Astrocyte (in vitro differentiated cells and primary cell): ENCODE results near the gene TSPAN17. TPM values are rescaled to one million over a fixed set of nuclear protein-coding genes. Genes with fewer than 3 reads are reported as not detected.

Experiments
- DNase-seq: peaks from one replicate; pipeline ENCODE4 v3.0.0-alpha.2; 2010; ENCODE audit warnings: low read depth
- FAIRE-seq: peaks from 2 replicates; lab custom pipeline; 2011; peaks lifted over from hg19 to GRCh38; lab: Jason Lieb, UNC
- H2AFZ ChIP-seq: 2 replicates; pipeline ENCODE4 v1.6.0; 2012; ENCODE audit warnings: low read depth, low read length, inconsistent platforms
- H3K27ac ChIP-seq: 2 replicates; pipeline ENCODE4 v1.5.1; 2011; ENCODE audit warnings: low read depth, low read length, inconsistent platforms
- H3K27me3 ChIP-seq: 2 replicates; pipeline ENCODE4 v1.6.0; 2011; ENCODE audit warnings: low read length, inconsistent platforms; ENCODE audit not compliant: insufficient read depth
- H3K36me3 ChIP-seq: 2 replicates; pipeline ENCODE4 v1.5.1; 2011; ENCODE audit warnings: low read length, inconsistent platforms; ENCODE audit not compliant: insufficient read depth
- H3K4me1 ChIP-seq: 2 replicates; pipeline ENCODE4 v1.5.1; 2011; ENCODE audit warnings: low read length, inconsistent platforms; ENCODE audit not compliant: insufficient read depth
- H3K4me2 ChIP-seq: 2 replicates; pipeline ENCODE4 v1.6.0; 2012; ENCODE audit warnings: low read length, inconsistent platforms
- H3K4me3 ChIP-seq: 2 replicates; pipeline ENCODE4 v1.5.1; 2011; ENCODE audit warnings: low read depth, mild to moderate bottlenecking, low read length, inconsistent platforms; ENCODE audit not compliant: insufficient read depth
- H3K79me2 ChIP-seq: 2 replicates; pipeline ENCODE4 v1.6.0; 2012; ENCODE audit warnings: mild to moderate bottlenecking, low read length, inconsistent platforms; ENCODE audit not compliant: insufficient read depth
- H3K9ac ChIP-seq: 2 replicates; pipeline ENCODE4 v1.6.0; 2012; ENCODE audit warnings: mild to moderate bottlenecking, low read length, inconsistent platforms
- H3K9me3 ChIP-seq: 2 replicates; pipeline ENCODE4 v1.5.1; 2012; ENCODE audit warnings: low read depth, mild to moderate bottlenecking, low read length, inconsistent platforms; ENCODE audit not compliant: insufficient read depth
- H4K20me1 ChIP-seq: 2 replicates; pipeline ENCODE4 v1.6.0; 2012; ENCODE audit warnings: low read length, inconsistent platforms; ENCODE audit not compliant: insufficient read depth
- H3K27ac Mint-ChIP-seq: one replicate; pipeline ENCODE4 v1.8.0; 2021; ENCODE audit warnings: mild to moderate bottlenecking, mixed read lengths; ENCODE audit not compliant: unreplicated experiment
- H3K27me3 Mint-ChIP-seq: one replicate; pipeline ENCODE4 v1.8.0; 2021; ENCODE audit warnings: low read depth, mixed read lengths; ENCODE audit not compliant: unreplicated experiment
- H3K36me3 Mint-ChIP-seq: one replicate; pipeline ENCODE4 v1.8.0; 2021; ENCODE audit warnings: low read depth, mixed read lengths; ENCODE audit not compliant: unreplicated experiment
- H3K4me1 Mint-ChIP-seq: one replicate; pipeline ENCODE4 v1.8.0; 2021; ENCODE audit warnings: low read depth, mixed read lengths; ENCODE audit not compliant: unreplicated experiment
- H3K4me3 Mint-ChIP-seq: one replicate; pipeline ENCODE4 v1.8.0; 2021; ENCODE audit warnings: mild to moderate bottlenecking, moderate library complexity, mixed read lengths; ENCODE audit not compliant: unreplicated experiment
- H3K9me3 Mint-ChIP-seq: one replicate; pipeline ENCODE4 v1.8.0; 2021; ENCODE audit warnings: mild to moderate bottlenecking, mixed read lengths; ENCODE audit not compliant: unreplicated experiment
- CTCF ChIP-seq: IDR thresholded peaks from 2 replicates; pipeline ENCODE4 v1.5.1; 2011; ENCODE audit warnings: low read depth, mild to moderate bottlenecking, inconsistent platforms, low read length, moderate library complexity; ENCODE audit not compliant: insufficient read depth
- EZH2 ChIP-seq: IDR thresholded peaks from 2 replicates; pipeline ENCODE4 v1.6.1; 2012; ENCODE audit warnings: mild to moderate bottlenecking, low read length, inconsistent platforms; ENCODE audit not compliant: insufficient read depth
- total RNA-seq: library from RNA; stranded (reverse); gene quantifications from 2 replicates; pipeline ENCODE4 v1.2.1, GENCODE V29; 2021

The TSPAN17 gene
- total RNA-seq, 1 donor from 2014 or later, result 56.5 TPM

GRCh38 chr5:176677209-176677939, 30.1 kb downstream of the TSPAN17 start:
- no peak for TF ChIP-seq EZH2
- H3K36me3 Mint-ChIP-seq, result peaks cover 1% of the 10 kb centered on the region
- peaks cover 4% of the 10 kb centered on the region for H3K9me3 Mint-ChIP-seq

GRCh38 chr5:176678584-176678983, 31.3 kb downstream of the TSPAN17 start:
- no peak for TF ChIP-seq EZH2
- TF ChIP-seq CTCF, result no peak
- H3K27ac Mint-ChIP-seq, result no peak overlapping the region
- Histone ChIP-seq H4K20me1 (no peaks in the 10 kb centered on the region), H3K79me2 (no peaks in the 10 kb centered on the region), H3K9ac (no peak overlapping the region), H3K36me3 (no peaks in the 10 kb centered on the region), H3K9me3 (no peaks in the 10 kb centered on the region), H3K4me1 (peaks cover 2% of the 10 kb centered on the region), H2AFZ (no peak overlapping the region), H3K27ac (no peak overlapping the region), H3K4me2 (no peak overlapping the region), H3K27me3 (peaks cover 48% of the 10 kb centered on the region), H3K4me3 (no peak overlapping the region)
- DNase-seq, result no peak
- peaks cover 4% of the 10 kb centered on the region for H3K9me3 Mint-ChIP-seq
- no peaks in the 10 kb centered on the region for H3K4me1 Mint-ChIP-seq
- no peak overlapping the region for H3K4me3 Mint-ChIP-seq
- FAIRE-seq, result no peak
- peaks cover 40% of the 10 kb centered on the region for H3K27me3 Mint-ChIP-seq
- peaks cover 1% of the 10 kb centered on the region for H3K36me3 Mint-ChIP-seq

More at GRCh38 chr5:176677209-176677939, 30.1 kb downstream of the TSPAN17 start:
- H3K4me1 ChIP-seq, result peaks cover 2% of the 10 kb centered on the region
- peak overlapping the region; percentile 46 for H3K4me3 Mint-ChIP-seq
- DNase-seq (no peak), FAIRE-seq (no peak)
- H3K4me1 Mint-ChIP-seq, result no peaks in the 10 kb centered on the region
- H4K20me1 ChIP-seq, result no peaks in the 10 kb centered on the region
- no peaks in the 10 kb centered on the region for H3K36me3 ChIP-seq
- no peaks in the 10 kb centered on the region for H3K79me2 ChIP-seq
- H3K4me2 ChIP-seq, result no peak overlapping the region
- no peak overlapping the region for H3K27ac ChIP-seq
- no peak overlapping the region for H3K9ac ChIP-seq
- no peak overlapping the region for H3K27ac Mint-ChIP-seq
- peaks cover 38% of the 10 kb centered on the region for H3K27me3 ChIP-seq
- peaks cover 39% of the 10 kb centered on the region for H3K27me3 Mint-ChIP-seq
- no peaks in the 10 kb centered on the region for H3K9me3 ChIP-seq
- H2AFZ ChIP-seq, result no peak overlapping the region
- no peak overlapping the region for H3K4me3 ChIP-seq

GRCh38 chr5:176679365-176680225, 32.3 kb downstream of the TSPAN17 start:
- FAIRE-seq, result no peak
- no peak for DNase-seq
- H4K20me1 ChIP-seq, result no peaks in the 10 kb centered on the region
- H2AFZ ChIP-seq, result peak overlapping the region; percentile 10
- H3K4me3 ChIP-seq, result no peak overlapping the region
- no peaks in the 10 kb centered on the region for H3K79me2 ChIP-seq
- no peaks in the 10 kb centered on the region for H3K9me3 ChIP-seq
- Mint-ChIP-seq H3K4me1 (no peaks in the 10 kb centered on the region), H3K27ac (no peak overlapping the region), H3K4me3 (no peak overlapping the region), H3K9me3 (peaks cover 6% of the 10 kb centered on the region), H3K27me3 (peaks cover 45% of the 10 kb centered on the region), H3K36me3 (peaks cover 1% of the 10 kb centered on the region)
- H3K4me1 ChIP-seq, result peaks cover 2% of the 10 kb centered on the region
- no peak overlapping the region for H3K9ac ChIP-seq
- H3K27me3 ChIP-seq, result peaks cover 53% of the 10 kb centered on the region
- peak overlapping the region; percentile 54 for H3K4me2 ChIP-seq
- TF ChIP-seq CTCF, result no peak
- TF ChIP-seq EZH2, result no peak
- no peak overlapping the region for H3K27ac ChIP-seq
- no peaks in the 10 kb centered on the region for H3K36me3 ChIP-seq
